Right ventricle myocardium superior (tissue), 1 donor: ENCODE measurements around the gene PITPNM1. TPM values are rescaled to one million over a fixed set of nuclear protein-coding genes. Genes with fewer than 3 reads are reported as not detected.
"Not testable (repeated sequence)": the region's sequence is repeated elsewhere in the genome, so short reads cannot be mapped to it uniquely, and the experiment has no call there.

ENCODE experiments used
- ATAC-seq: fragments of 200-7000 bp; cut with Tn5 transposase; one replicate; pipeline ENCODE4 v1.9.1; 2020; ENCODE audit warnings: mild to moderate bottlenecking; ENCODE audit not compliant: poor library complexity
- DNase-seq: peaks from one replicate; pipeline ENCODE4 v3.0.0-alpha.2; 2020
- intact Hi-C: fragments of 100-400 bp; cut with DNase I; formaldehyde crosslinking; loops from one replicate; pipeline ENCODE4 v1.11.2; 2022
- total RNA-seq: library from RNA; stranded (reverse); fragmentation: NEBNext Ultra II Directional; extraction: Animal tissue kit (Norgen Biotek cat#: 25700); gene quantifications from one replicate; pipeline ENCODE4 v1.2.1, GENCODE V29; 2021
- donor health status: DM: no; HTN: yes; CAD: no; lungs with severe emphysema.

PITPNM1 gene
- total RNA-seq, 1 donor from 2014 or later = 39.0 TPM

GRCh38 chr11:67493548-67494370 lies 11.4 kb downstream of the PITPNM1 start:
- DNase-seq = no peak
- ATAC-seq = no peak
- intact Hi-C loops = no loop called here

DNA sequence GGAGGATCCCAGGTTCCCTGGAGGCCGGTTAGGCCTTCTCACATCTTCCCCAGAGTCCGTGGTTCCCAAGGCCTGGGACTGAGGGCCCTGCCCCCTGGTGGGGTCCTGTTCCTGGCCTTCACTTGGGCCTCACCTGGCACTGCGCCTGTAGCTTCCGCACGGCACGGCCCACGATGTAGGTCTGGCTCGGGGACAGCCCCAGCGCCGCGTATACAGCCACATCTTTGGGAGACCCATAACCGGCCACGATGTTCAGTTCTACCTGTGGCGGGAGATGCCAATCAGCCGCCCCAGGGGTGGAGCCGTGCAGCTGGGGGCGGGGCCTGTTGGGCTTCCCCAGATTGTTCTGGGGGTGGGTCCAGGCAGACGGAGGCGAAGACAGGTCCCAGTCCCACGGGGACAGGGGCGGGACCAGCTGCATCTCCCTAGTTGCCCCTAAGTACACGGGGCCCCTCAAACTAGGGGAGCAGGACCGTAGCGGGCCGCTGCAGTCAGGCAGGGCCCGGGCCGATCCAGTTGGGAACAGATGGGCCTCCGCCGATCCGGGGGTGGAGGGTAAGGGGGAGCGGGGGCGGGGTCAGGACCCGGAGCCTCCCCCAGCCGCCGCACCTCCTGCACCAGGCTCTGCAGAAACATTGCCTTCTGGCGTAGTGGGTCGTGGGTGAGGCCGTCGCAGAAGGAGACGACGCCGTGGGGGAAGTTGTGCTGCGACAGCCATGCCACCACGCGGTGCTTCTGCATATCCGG lies 12.2 kb downstream of the PITPNM1 start:
- intact Hi-C loops = no loop called here
- no peak for DNase-seq
- ATAC-seq = no peak

GRCh38 chr11:67492069-67492727 lies 13.0 kb downstream of the PITPNM1 start:
- ATAC-seq (no peak), DNase-seq (no peak)
- intact Hi-C loops = no loop called here

- intact Hi-C loops = no loop called here
- DNase-seq (no peak), ATAC-seq (no peak)
Measured at GRCh38 chr11:67491276-67492068, 13.7 kb downstream of the PITPNM1 start.

- ATAC-seq (no peak), DNase-seq (peak; percentile 42)
- intact Hi-C loops = no loop called here
Measured at GRCh38 chr11:67490727-67491065, 14.5 kb downstream of the PITPNM1 start.

DNA sequence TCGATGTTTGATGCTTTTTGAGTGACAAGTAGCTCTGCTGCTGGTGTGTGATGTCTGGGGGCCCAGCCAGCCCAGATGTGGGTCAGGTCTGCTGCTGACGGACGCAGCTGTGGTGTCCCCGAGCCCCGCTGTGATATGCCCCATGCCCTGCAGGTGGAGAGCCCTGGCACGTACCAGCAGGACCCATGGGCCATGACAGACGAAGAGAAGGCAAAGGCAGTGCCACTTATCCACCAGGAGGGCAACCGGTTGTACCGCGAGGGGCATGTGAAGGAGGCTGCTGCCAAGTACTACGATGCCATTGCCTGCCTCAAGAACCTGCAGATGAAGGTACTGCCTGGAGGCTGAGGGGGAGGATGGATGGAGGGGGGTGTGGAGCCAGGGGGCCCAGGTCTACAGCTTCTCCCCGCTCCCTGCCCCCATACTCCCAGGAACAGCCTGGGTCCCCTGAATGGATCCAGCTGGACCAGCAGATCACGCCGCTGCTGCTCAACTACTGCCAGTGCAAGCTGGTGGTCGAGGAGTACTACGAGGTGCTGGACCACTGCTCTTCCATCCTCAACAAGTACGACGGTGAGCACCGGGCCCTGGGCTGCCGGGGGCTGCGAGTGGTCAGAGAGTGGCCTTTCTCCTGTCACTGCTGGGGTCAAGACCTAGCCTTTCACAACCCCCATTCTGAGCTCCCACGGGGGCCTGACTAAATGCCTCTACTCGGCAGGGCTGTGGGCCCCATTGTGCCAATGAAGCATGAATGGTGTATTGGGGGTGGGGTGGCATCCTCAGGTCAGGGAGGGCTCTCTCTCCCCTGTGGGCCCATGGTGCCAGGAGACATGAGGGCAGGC lies 15.1 kb downstream of the PITPNM1 start:
- DNase-seq (no peak), ATAC-seq (no peak)
- intact Hi-C loops = no loop called here

DNA sequence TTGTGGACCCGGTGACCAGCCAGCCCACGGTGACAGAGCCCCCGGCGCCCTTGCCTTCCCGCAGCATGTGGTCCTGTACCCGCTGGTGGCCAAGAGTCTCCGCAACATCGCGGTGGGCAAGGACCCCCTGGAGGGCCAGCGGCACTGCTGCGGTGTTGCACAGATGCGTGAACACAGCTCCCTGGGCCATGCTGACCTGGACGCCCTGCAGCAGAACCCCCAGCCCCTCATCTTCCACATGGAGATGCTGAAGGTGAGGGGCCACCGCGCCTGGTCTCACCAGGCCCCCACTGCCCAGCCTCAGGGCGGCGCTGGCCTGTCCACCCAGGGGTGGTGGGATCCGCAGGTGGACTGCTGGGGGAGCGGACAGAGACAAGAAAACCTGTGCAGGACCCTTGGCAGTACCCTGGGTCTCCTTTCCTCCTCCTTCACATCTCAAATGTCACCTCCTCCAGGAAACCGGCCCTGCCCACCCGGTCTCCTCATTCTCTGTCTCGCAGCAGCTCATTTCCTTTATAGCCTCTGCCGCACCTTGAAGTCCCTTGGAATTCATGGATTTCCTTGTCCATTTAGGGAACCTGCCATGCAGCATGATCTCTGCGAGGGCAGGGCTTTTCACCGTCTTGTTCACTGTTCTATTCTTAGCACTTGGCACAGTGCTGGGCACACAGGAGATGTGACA lies 15.8 kb downstream of the PITPNM1 start:
- no peak for DNase-seq
- no peak for ATAC-seq
- intact Hi-C loops = no loop called here

- no peak for DNase-seq
- no peak for ATAC-seq
- intact Hi-C loops = no loop called here
Measured at GRCh38 chr11:67486481-67487195, 18.5 kb downstream of the PITPNM1 start.

DNA sequence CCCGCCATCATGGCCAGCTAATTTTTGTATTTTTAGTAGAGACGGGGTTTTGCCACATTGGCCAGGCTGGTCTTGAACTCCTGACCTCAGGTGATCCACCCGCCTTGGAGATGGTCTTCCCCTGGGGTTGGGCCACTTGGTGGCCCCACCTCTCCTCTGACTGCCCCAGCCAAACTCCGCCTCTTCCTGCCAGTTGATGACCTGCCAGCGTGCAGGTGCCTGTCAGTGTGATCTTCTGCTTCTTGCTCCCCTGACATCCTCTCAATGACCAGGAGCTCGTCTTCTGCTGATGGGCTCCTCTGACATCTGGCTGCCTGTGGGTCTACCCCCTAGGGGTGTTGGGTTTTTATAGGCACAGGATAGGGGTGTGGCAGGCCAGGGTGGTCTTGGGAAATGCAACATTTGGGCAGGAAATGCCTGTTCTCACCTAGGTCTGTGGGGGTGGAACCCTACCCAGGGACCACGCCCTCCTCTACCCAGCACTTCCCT lies 19.2 kb downstream of the PITPNM1 start:
- ATAC-seq, DNase-seq: not testable (repeated sequence)

GRCh38 chr11:67484847-67485311 lies 20.3 kb downstream of the PITPNM1 start:
- intact Hi-C loops = no loop called here
- DNase-seq = peak; percentile 49
- ATAC-seq = no peak

More for the DNA sequence above, 19.2 kb downstream of the PITPNM1 start:
- intact Hi-C loops = not testable (repeated sequence)

DNA sequence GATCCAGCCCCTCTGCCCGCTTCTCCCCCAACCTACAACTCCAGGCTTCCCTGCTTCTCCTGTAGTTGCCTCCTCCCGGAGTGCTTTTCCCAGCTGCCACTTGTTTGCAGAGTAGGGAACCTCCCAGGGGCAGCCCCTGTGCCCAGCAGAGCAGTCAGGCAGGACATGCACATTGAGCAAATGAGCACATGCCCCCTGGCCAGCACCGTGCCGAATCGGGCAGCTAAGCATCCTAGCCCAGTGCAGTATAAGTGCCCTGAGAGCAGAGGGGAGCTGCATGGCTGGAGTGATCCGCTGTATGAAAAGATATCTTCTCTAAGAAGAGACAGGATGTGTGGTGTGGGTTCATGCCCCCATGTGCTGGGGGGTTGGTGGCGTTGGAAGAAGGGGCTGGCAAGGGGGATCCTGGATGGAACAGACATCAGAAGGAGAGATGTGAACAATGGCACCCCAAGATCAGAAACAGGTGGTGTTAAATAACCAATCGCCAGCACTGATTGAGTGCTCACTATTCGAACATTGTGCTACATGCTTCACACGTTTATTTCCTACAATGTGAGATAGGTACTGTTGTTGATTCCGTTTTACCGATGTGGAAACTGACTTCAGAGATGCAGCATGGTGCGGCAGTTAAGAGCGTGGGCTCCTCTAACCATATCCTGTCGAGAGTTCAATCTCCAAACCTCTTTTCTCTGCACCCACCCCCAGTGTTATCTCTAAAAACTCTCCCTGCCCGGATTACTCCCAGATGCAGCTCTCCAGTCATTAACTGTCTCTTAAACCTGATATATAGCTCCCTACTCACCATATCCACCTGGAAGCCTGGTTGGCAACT lies 21.1 kb downstream of the PITPNM1 start:
- DNase-seq (no peak), ATAC-seq (no peak)
- intact Hi-C loops = no loop called here

DNA sequence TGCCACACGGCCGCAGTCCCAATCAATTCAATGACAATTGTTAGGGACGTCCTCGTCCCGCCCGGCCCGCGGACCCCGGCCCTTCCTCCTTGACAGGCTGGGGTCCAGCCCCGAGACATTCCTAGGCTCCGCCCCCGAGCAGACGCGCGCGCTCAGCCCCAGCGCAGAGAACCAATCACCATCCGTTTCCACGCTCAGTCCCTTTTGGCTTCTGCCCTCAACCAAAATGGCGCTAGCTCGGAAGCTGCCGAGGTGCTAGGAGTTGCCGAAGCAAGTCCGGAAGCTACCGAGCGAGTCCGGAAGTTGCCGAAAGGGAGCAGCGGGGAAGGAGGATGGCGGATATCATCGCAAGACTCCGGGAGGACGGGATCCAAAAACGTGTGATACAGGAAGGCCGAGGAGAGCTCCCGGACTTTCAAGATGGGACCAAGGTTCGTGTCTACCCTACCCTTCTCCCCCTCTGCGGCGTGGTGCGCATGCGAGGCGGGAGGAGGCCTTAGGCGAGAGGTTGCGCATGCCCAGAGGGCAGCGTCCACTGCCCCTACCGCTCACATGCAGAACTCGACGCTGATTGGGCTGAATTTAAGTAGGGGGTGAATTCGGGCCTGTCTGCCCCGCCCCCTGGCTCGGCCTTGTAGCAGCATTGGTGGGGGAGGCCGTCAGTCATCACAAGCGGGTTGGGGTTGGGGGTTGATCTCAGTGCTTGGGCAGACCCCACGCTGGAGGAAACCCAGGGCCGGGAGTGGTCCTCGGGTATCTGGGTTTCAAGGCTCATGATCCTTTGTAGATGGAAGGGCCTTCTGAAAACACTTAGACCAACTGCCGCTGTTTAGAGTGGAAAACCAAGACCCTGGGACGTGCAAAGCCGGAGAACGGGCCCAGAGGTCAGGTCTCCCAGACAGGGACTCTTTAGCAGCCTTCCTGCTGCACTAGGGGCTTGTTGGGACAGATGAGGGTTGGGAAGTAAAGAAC lies 22.1 kb downstream of the PITPNM1 start, which contains the start of gene AIP:
AIP (plus strand) TSS at position 200 of the 972 bp plus-strand sequence; CDS start at position 333, 133 bp downstream.
- peak; percentile 99 for ATAC-seq
- peak; percentile 98 for DNase-seq
- intact Hi-C loops = no loop called here

- intact Hi-C loops = no loop called here
- DNase-seq (no peak), ATAC-seq (no peak)
Measured at GRCh38 chr11:67482275-67482826, 22.8 kb downstream of the PITPNM1 start.

DNA sequence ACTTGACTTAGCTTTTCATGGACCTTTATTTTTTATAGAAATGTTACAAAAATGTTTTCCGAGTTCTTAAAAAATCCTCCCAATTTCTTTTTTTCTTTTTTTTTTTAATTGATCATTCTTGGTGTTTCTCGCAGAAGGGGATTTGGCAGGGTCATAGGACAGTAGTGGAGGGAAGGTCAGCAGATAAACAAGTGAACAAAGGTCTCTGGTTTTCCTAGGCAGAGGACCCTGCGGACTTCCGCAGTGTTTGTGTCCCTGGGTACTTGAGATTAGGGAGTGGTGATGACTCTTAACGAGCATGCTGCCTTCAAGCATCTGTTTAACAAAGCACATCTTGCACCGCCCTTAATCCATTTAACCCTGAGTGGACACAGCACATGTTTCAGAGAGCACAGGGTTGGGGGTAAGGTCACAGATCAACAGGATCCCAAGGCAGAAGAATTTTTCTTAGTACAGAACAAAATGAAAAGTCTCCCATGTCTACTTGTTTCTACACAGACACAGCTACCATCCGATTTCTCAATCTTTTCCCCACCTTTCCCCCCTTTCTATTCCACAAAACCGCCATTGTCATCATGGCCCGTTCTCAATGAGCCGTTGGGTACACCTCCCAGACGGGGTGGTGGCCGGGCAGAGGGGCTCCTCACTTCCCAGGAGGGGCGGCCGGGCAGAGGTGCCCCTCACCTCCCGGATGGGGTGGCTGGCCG lies 27.7 kb downstream of the PITPNM1 start:
- ATAC-seq, intact Hi-C loops, DNase-seq: not testable (repeated sequence)
